Hindlimb muscle (tissue), 1 donor: ENCODE results near the gene KLHL33. TPM values are rescaled to one million over a fixed set of nuclear protein-coding genes. Genes with fewer than 3 reads are reported as not detected.
"Not testable (repeated sequence)": the region's sequence is repeated elsewhere in the genome, so short reads cannot be mapped to it uniquely, and the experiment has no call there.

Experiments used
- DNase-seq: peaks from one replicate; pipeline ENCODE4 v3.0.0-alpha.2; 2013
- polyA plus RNA-seq: library from polyadenylated mRNA; unstranded; fragments of 120-200 nt; gene quantifications from one replicate; pipeline ENCODE4 v1.2.1, GENCODE V29; 2013; ENCODE audit not compliant: insufficient read length

Gene KLHL33
- polyA plus RNA-seq, 1 donor = 0.97 TPM

DNA sequence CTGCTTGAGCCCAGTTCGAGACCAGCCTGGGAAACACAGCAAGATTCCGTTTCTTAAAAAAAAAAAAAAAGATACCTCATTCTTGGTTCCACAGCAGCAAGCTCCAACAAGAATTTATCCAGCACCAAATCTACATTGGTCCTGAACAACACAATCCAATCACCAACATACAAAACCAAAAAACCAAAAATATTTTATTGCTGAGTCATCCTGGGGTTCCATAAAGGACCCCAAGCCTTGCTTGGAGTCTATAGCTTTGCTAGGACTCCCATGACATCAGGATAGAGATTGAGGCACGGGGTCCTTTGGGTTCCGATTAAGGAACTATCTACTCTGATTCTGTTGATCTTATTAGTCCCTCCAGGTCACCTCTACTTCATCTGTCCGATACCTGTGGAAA is 10.9 kb upstream of the KLHL33 start:
- DNase-seq = no peak

DNA sequence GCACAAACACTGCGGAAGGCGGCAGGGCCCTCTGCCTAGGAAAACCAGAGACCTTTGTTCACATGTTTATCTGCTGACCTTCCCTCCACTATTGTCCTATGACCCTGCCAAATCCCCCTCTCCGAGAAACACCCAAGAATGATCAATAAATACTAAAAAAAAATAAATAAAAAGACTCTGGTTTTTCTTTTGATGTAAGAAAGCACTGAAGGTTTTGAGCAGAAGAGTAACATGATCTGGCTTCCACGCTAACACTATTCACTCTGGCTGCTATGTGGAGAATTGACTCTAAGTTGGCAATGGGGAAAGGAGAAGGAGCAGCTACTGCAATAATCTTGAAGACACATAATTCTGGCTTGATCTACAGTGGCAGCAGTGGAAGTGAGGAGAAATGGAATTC is 7.7 kb upstream of the KLHL33 start:
- not testable (repeated sequence) for DNase-seq

DNA sequence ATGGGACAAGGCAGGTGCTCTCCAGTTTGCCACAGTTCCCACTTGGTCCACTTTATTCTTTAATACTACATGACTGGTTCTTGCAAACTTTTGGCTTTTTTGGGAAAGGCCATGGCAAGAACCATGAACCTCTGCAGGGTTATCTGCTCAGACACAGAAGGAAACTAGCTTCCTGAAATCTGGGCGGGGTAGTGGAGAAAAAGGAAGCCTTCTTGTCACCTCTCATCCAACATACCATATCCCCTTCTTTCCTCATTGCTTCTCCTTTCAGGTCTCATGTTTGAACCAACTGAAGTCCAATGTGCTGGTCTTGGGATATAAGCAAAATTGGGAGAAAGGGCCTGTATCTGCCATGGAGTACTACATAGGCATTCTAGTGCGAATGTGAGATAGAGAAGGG is 5.5 kb upstream of the KLHL33 start:
- DNase-seq = no peak

DNA sequence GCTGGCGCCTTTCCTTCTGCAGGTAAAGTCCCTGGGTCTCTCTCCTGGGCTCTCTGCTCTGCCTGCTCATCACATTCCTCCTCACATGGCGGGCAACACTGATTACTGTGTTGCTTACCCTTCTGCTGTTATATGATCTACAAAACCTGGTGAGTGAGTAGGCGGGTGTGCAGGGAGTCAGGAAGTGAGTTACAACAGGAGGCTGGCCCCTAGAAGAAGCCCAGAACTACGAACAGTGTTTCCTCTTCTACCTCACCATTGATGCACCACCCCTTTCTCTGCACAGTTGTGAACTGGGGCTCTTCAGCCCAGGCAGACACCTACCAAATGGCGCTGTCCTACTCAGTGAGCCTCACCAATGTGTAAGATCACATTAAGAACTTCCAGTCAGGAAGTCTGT is 4.9 kb upstream of the KLHL33 start:
- no peak for DNase-seq

DNA sequence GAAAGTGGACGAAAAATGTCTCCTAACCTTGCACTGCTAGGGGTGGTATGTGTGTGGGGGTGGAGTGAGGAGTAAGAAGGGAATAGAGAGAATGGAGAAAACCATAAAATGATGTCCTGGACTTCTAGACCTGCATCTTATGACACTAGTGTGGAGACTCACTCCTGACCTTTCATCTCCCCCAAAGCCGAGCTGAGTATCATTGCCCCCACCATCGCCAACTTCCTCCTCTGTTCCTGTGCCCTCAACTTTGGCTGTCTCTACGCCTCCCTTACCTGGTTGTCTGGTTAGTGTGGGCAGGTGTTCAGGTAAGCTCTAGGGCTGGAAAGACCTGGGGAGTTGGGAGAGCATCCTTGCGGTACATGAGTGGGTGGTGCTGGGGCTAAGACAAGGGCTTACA is 4.5 kb upstream of the KLHL33 start:
- no peak for DNase-seq

DNA sequence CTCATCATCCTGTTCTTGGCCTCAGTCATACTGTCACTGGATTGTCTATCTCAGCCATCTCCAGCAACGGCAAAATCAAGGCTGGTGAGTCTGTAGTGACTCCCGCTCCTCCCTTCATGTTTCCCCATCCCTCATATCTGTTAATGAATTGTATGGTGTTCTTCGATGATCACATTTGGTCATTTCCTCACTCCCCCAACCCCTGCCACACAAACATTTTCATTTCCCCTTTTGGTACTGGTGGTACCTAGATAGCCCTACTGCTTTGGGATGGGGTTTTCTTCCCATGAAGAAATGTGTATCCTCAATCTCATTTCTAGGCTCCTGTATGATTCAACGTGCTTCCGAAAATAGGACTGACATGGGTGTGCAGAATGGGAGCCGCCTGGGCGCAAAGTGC is 2.7 kb upstream of the KLHL33 start:
- no peak for DNase-seq

DNA sequence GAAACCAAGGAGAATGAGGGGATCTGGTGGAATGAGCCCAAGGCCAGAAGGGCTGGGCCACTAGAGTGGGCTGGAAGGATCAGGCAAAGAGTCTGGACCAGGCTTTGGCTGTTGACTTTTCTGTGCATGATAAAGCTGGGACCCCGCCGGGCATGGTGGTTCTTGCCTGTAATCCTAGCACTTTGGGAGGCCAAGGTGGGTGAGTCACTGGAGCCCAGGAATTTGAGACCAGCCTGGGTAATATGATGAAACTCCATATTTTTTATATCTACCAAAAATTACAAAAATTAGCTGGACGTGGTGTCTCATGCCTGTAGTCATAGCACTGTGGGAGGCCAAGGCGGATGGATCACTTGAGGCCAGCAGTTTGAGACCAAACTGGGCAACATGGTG is 393 bp upstream of the KLHL33 start:
- DNase-seq = no peak

DNA sequence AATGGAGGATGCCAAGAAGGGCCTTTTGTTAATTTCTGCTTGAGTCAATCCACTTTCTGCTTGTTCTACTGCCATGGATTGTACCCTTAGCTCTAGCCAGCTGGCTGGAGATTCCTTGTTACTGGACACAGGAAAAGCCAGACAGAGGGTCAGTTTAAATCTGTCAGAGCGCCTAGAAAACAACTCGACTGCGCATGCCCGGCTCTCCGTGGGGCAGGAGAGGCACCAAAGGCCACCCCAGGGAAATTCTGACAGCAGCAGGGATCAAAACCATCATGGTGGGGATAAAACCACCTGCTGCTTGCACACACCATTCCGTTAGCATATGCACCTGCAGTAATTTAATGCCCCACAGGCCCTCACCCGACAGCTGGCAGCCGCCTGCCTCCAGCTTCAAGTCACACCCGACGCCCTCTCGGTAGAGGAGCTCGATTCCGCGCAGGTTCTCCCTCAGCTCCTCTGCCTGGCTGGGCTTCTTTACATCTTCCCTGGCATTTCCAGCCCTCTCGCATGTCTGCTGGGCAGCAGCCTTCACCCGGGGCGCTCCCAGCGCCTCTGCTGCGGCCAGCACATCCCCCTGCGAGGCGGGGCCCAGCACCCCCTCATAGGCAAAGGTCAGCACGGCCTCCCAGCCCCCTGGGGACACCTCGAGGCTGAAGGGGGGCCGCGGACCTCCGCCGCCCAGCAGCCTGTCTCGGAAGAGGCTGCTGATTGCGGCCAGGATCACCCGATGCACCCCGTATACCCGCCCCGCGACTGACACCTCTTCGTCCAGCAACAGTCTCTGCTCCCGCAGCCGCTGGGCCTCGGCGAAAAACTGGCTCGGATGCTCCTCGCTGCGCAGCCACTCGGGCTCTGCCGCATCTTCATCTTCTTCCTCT is 1.0 kb downstream of the KLHL33 start:
- DNase-seq = no peak

DNA sequence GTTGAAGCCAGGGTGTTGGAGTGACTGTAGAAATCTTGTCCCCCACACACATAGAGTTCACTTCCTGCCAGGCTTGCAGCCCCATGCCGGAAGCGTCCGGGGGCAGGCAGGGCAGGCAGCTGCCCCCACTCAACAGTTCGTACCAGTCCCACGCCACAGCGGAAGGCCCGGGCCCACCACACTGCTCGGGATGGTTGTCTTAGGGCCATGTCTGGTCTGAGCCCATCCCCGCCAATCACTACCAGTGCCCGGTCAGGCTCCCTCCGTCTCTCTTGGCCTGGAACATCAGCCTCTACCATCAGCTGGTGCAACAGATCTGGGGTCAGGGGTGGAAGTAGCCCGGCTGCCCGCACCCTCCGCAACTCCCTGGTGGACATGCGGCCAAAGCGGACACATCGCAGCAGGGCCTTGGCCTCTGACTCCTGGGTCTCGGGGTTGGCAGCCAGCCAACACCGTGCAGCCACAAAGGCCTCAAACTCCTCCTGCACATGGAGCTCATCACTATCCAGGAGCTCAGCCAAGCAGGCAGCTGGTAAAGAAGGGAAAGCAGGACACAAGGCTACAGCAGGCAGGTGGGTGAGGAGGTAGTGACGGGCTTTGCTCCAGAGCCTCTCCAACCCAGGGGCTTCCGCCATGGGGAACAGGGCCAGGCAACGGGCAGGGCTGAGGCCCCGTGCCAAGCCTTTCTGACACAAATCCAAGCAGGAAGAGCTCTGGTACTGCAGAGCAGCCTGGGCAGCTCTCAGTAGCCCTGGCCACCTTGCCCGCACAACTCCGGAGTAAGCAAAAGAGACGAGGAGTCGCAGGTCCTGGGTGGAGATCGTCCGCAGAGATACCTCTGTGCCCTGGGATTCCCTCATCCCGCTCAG is 5.9 kb downstream of the KLHL33 start:
- DNase-seq = no peak

DNA sequence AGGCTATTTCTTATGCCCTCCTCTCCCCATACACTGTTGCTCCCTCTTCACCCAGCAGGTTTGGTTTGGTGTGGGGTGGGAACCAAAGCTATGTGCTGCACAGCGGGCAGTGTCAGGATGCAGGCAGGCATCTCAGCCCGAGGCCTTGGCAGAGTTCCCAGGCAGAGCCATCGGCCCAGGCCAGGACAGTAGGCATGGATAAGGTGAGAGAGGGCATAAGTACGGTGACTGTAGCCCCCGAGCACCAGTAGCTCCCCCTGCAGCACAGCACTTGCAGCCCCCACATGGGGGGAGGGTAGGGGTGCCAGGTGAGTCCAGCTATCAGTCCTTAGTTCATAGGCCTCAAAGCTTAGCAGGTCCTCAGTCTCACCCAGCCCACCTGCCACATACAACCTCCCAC is 7.2 kb downstream of the KLHL33 start:
- DNase-seq = no peak

DNA sequence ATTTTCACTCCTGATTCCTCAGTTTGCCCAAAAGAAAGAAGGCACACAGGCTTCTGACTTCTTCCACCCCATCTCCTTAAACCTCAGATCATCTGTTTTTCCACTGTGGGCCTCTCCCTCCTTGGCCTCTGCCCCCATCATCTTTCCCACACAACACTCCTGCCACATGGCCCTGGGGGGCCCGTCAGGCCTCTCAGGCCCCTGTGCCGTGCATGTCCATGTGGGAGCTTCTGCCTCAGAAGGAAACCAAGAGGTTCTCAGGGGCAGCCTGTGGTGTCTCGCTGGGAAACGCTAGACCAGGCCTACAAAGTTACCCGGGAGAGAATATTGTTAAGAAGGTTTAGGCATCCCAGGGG is 8.0 kb downstream of the KLHL33 start:
- no peak for DNase-seq

DNA sequence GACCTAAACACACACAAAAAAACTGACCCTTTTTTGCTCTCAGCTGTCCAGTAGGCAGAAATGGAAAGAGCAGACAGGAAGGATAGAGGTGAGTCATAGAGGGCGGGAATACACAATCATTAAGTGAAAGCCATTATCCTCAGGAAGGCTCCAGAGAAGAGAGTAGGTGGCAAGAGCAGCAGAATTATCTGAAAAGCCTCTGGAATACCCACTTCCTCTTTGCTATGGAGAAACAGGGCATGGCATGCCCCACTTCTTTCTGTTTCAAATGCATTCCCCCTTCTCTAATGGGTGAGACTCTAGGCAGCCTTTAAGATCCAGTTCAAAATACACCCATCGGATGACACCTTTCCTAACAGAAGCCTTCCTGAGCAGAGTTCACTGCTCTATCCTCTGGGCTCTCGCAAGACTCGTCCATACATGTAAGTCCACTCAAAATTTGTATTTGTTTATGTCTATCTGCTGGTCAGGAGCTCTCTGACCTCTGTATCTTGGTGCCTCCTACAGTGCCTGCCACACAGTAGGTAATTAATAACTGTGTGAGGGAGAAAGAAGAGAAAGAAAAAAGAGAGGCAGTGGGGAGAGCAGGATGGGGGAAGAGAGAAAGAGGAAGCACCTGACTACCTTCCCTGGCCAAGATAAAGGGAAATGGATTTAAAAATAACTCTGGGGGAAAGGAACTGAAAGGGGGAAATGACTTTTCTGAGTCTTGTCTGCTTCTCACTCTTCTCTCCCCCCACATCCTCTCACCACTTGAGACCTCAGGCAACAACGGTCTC is 8.5 kb downstream of the KLHL33 start:
- DNase-seq = no peak

DNA sequence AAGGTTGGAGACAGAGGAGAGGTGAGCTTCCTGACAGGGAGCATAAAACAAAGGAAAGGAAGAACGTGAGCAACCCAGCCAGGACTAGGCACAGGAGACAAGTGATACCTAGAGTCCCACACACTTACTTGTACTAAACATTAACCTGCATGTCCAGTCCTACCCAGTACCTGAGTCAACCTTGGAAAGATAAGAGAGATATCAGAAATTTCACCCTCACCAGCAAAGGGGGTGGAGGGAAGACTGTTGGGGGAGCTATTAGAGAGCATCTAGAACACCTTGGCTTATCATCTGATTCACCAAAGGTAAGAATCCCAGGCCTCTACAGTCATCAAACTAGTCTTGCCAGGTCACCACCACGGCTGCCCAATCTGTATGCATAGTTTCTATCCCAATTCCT is 11.1 kb downstream of the KLHL33 start:
- no peak for DNase-seq

DNA sequence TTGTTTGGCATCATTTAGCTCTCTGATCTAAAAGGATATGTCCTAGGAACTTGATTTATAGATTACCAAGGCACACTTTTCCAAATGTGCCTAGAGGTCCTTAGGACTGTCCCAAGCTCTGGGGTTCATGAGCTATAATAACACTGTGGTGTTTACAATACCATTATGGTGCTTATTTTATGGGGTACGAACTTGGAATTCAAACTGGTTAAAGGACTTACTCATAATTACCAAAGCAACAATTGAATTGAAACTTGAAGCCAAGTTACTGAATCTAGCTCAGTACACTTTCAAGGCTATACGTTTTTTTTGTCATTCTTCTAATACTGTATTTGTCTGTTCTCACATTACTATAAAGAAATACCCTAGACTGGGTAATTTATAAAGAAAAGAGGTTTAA is 13.1 kb downstream of the KLHL33 start:
- no peak for DNase-seq

DNA sequence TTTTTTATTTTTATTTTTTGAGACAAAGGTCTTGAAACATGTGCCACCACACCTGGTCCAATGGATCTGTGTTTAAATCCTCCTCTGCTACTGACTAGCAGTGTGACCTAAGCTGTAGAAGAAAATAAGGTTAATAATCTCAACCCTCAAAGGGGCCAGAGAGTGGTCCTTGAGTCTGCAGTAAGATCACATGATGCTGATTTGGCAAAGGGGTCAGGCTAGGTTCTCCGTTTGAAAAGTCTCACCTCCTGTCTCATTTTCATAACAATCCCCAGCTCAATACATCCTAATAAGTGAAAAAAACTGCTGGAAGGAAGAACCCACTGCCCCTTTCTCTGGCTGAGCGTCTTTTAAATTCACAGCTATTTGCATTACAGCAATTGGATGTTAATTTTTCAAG is 14.7 kb downstream of the KLHL33 start:
- no peak for DNase-seq

DNA sequence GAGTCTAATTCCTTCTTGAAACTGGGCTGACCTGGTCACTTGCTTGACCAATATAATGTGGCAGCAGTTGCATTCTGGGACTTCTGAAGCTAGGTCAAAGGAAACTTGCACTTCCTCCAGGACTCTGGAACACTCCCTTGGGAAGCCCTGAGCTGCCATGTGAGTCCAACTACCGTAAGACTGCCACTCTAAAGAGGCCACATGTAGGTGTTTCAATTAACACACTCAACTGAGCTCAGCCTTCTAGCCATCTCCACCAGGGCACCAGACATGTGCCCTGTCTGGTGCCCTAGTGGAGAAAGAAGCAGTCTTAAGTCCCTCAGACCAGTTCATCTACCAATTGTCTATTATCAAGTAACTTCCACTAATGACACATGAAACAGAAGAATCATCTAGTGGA is 16.5 kb downstream of the KLHL33 start:
- no peak for DNase-seq

DNA sequence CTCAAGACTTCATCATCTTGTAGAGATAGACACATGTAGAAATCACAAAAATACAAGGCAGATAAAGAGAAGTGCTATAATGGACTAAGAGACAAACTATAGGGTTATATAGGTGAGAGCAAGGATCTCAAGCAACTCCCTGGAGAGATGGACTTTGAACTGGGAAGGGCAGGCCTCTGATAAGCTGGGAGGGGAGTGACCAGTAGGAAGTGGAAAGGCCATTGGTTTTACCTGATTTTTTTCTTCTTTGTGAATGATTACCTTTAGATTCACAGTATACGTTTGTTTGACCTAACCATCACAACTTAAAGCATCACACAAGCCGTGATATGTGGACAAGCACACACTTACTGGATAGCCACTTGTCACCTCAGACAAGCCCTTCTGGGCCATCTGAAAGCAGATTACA is 17.5 kb downstream of the KLHL33 start:
- no peak for DNase-seq

DNA sequence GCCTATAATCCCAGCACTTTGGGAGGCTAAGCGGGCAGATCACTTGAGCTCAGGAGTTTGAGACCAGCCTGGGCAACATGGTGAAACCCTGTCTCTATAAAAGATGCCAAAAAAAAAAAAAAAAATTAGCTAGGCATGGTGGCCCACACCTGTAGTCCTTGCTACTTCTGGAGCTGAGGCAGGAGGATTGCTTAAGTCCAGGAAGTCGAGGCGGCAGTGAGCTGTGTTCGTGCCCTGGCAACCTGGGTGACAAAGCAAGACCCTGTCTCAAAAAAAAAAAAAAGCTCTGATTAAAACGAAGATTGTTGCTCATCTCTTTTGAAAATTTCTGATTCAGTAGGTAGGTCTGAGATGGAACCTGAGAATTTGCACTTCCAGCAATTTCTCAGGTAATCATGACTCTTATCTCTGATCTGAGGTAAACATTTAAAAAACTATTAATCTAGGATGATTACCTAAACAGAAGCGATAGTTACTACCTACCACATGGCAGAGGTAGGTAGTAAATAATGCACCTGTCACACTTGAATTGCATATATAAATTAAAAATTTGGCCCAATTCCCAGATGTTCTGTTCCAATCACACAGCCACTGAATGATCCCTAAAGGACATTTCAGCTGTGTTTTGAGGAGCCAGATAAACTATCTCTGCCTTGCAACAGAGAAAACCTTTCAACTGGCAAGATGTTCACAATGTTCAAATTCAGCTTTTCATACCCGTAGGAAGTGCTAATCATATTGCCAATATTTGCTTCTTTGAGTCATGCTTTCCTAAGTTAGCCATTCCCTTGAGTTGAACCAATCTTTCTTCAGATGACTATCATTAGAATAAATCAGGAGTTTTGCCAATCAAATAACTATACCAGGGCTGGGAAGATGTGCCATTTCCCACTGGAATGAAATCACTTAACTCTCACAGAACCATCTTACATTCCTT is 18.4 kb downstream of the KLHL33 start:
- DNase-seq = no peak

DNA sequence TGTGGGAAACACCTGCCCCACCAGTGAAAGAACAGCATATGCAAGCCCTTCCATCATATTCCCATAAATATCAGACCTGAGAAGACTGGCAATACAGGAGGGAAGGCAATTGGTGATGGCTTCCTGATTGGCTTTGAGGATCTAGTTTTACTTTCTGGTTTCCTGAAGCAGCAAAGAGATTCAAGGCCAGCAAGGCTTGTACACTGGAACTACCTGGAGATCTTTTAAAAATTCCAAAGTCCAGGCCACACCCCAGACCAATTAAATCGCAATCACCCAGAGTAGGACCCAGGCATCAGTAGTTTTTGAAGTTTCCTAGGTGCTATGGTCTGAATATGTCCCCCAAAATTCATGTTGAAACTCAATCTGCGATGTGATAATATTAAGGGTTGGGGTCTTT is 19.7 kb downstream of the KLHL33 start:
- DNase-seq = no peak

DNA sequence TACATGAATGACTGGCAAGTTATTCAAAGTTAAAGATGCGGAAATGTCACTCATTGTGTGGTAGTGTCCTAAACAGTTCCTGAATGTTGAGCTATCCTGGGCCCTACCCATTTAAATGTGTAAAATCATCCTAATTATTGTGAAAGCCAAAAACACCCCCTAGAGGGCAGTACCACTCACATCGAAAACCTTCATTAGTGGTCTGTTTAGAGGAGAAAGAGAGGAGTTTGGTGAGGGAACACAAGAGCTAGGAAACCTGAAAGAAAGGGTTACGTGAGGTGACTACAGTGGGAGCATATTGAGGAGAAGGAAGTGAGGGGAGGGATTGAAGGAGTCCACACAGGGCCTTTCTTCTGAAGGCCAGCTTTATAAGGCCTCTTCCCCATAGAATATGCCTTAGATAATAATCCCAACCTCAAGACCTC is 20.2 kb downstream of the KLHL33 start:
- DNase-seq = no peak

DNA sequence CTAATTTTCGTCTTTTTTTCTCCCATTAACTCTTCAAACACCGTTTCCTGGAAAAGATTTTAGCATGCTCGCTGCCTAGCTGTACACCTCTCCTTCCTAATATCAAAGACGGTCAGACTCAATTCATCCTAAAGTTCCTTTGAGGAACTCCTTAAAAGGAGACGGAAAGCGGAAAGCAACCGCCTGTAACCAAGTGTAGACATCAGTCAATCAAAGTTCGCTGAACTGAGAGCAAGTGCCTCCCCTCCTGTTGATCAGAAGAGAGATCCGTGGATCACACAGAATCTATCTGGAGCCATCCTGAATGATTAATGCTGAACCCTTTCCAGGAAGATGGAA is 22.3 kb downstream of the KLHL33 start:
- DNase-seq = no peak
